GM18499 (cell line): ENCODE results near the gene TADA2B.

Source experiments
- ATAC-seq: cut with Tn5 transposase; IDR thresholded peaks from one replicate; pipeline ENCODE4 v1.9.1; 2021; ENCODE audit warnings: moderate number of reproducible peaks; ENCODE audit not compliant: insufficient read depth, unreplicated experiment

The TADA2B gene

GRCh38 chr4:7034262-7035081, 8.7 kb upstream of the TADA2B start:
- ATAC-seq = no peak

GRCh38 chr4:7037425-7037824, 5.7 kb upstream of the TADA2B start:
- ATAC-seq = no peak

- ATAC-seq = no peak
Observed at GRCh38 chr4:7040765-7041164, 2.4 kb upstream of the TADA2B start.

GRCh38 chr4:7041246-7041645, 1.9 kb upstream of the TADA2B start:
- ATAC-seq = no peak

- ATAC-seq = no peak
Observed at GRCh38 chr4:7041801-7042502, 1.2 kb upstream of the TADA2B start.

DNA sequence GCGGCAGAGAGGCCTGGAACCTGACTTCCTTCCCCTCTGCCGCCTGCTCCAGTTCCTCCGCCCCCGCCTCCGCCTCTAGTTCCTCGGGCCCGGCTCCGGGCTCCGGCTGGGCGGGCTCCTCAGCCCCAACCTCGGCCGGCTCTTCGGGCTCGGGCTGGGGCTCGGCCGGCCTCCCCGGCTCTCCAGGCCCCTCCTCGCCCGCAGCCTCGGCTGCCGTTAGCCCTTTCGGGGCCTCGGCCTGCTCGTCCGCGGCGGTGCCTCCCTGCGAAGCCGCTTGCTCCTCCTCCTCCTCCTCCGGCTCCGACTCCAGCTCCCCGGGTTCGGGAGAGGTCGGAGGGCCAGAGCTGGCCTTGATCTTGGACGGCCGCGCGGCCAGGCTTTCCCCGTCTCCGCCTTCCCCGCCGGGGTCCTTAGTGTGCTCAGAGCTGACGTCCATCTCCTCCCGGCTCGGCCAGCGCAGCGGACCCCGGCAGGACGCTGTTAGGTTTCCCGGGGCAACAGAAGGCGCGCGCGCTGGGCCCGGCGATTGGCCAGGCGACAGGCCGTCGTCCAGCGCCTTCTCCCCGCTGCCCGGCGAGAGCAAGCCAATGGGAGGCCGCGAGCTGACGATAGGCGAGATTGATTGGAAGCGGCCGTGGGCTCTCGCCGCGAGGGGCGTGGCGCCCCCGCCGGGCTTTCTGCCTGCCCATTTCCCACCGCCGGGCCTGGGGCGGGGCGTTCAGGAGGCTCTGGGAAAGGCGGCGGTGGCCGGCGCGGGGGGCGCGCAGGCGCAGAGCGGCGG, 479 bp upstream of the TADA2B start:
- peak; percentile 42 for ATAC-seq

DNA sequence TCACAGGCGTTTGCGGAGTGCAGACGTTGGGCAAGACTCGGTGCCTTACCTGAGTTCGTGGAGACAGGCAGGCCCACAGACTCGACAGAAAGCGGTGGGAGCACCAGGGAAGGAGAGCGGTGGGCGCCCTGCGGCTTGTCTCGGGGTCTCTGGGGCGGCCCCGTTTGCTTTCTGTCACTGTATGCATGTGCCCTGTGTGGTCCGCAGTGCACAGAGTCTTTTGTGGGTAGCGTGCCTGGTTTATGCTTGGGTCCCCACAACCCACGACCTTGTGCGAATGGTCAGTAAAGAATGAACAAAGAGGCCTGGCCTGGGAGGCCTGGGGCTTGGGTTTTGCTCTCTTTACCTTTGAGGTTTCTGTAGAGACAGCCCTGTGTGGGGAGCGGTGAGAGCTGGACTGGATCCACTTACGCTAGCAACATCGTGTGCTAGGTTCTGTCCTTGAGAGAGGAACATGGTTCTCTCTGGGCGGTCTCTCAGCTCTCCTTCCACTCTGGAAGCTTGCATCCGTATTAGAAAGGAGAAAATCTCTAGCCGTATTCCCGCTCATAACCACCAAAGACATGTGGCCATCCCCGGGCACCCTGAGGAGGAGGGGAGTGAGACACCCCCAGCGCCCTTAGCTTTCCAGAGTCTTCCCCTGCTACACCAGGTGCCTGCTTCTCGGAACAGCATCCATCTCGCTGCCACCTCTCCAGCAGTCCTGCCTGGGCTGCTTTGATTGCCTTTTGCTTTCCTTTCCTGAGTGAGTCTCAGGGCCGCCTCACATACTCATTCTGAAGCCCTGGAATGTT, 1.2 kb downstream of the TADA2B start:
- no peak for ATAC-seq

GRCh38 chr4:7045553-7045952, 2.4 kb downstream of the TADA2B start:
- no peak for ATAC-seq

DNA sequence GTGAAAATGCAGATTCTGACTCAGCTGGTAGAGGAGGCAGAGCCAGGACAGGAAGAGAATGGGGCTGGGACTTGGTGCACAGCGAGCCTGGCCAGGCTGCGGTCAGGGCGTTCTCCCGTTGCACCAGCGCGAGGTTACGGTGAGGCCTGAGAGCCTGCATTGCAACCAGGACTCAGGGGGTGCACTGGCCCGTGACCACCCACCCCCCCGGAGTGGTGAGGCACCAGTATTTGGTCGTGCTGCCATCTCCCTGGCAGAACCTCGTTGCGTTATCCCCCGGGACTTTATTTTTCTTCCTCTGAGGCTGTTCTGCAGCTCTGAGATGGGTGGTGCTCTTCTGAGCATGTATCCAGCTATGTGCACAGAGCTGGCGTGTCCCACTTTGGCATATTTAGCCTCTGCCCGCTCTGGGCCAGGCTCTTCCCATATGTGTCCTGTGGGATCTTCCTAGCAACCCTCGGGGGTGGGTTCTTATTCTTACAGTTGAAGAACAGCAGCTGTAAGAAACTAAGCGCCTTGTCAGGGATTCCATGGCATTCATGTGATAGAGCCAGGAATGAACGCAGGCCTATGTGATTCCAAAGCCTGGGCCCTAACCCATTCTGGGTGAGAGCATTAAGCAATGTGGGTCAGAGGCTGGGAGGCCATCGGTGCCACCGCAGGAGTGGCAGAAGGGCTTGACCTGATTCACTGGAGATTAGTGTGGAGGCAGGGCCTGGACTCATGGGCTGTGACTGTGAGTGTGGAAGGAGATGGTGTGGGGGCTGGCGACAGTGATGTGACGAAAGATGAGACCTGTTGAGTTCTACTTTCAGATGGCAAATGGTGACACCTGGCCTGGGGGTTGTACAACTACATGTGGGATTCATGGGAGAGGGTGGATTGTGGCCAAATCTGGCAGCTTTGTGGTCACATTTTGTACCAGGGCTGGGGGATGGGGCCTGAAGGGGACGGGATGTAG, 3.1 kb downstream of the TADA2B start:
- ATAC-seq = no peak

DNA sequence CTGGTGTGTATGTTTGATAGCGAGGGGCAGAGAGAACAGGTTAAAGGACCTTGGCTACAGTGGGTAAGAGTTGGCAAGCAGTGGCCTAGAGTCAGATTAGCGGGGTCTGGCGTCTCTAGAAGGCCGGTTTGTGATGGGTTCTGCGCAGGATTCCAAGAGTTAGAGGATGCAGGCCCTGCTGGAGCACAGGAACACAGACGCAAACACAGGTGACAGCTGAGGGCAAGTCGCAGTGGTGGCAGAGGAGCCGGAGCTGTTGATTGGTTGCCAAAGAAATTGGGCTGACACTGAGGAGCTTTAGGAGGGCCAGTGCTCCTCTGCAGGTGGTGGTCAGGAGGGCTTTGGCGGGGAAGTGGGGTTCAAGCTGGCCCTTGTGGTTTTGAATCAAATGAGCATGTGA, 3.8 kb downstream of the TADA2B start:
- ATAC-seq = no peak

DNA sequence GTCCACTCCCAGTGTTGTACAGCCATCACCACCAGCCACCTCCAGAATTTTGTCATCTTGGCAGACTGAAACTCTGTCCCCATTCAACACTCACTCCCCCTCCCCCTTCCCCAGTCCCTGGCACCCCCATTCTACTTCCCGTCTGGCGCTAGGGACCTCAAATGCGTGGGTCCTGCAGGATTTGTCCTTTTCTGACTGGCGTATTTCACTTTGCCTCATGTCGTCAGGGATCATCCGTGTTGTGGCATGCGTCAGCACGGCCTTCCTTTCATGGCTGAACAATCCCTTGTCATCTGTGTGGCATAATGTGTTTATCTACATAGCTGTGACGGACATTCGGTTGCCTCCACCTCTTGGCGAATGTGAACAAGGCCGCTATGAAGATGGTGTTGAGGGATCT, 5.5 kb downstream of the TADA2B start:
- no peak for ATAC-seq

DNA sequence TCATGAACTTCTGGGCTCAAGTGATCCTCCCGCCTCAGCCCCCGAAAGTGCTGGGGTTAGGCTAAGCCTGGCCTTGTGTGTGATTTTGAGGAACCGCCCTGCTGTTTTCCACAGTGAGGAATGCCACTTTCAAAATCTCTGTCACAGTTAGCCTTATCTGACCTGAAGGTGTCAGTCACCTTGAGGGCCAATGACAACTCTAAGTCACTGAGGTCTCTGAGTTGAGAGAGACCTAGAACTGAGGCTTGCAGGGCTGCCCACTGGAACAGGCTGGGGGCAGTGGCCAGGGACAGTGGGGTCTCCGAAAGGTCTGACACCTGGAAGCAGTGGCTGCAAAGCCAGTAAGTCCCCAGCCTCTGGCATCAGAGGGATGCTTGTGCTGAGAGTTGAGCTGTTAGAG, 6.1 kb downstream of the TADA2B start:
- ATAC-seq = no peak

- no peak for ATAC-seq
Observed at GRCh38 chr4:7049739-7050138, 6.6 kb downstream of the TADA2B start.

GRCh38 chr4:7050481-7051143, 7.4 kb downstream of the TADA2B start:
- ATAC-seq = no peak

DNA sequence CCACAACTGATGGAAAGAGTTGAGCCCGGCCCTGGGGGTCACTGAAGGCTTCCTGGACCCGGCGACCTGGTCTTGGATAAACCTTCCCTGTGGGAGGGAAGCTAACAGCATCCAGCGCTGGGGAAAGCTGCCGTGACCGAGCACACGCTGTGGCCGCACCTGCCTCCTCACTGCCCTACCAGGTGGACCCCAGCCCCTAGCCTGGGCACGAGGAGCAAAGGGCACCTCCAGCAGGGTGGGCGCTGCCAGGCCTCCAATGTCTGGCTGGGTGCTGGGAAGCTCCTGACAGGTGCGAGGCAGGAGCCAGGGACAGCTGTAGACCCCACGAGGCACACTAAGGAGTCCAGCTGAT, 7.9 kb downstream of the TADA2B start:
- ATAC-seq = no peak

DNA sequence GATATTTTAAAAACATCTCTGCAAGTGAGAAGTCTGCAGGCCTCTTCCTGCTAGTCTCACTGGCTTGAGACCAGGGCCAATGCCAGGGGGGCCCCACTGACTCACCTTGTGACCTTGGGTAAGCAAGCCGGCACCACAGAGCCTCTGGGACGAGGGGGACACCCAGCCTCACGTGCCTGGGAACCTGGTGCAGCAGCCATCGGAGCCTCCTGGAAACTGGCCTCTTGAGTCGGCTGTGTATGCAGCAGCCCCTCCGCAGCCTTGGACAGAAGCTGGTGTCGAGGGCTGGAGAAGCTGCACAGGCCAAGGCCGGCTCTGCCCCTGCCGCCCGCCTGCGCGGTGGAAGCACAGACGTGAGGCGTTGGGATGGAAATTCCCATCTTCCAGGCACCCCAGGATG, 8.7 kb downstream of the TADA2B start:
- ATAC-seq = no peak

DNA sequence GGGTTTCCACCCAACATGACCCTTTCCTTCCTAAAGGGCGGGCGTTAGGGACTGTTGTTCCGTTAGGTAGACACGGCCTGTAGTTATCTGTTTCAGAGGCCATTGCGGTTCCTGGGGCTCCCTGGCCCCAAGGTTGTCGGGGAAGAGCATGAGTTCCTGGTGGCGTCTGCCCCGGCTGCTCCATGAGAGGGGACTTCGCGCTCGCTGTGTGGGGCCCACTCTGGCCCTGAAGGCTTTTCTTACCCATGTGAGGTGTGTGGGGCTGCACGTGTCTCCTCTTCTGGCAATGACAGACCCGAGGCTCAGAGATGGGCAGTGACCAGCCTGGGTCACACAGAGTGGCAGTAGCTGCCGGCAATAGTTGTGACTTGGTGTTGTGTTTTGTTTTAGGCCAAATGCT, 9.1 kb downstream of the TADA2B start:
- no peak for ATAC-seq

- no peak for ATAC-seq
Observed at GRCh38 chr4:7052923-7053715, 9.9 kb downstream of the TADA2B start.
